ENCODE data around the gene PTPRG.

Gene PTPRG

GRCh38 chr3:62203561-62203960 is 642.2 kb downstream of the PTPRG start:
- no peak for DNase-seq

- no peak for DNase-seq
Measured at GRCh38 chr3:62207197-62207596, 645.8 kb downstream of the PTPRG start.

GRCh38 chr3:62208385-62208784 is 647.0 kb downstream of the PTPRG start:
- DNase-seq, result no peak

- DNase-seq, result no peak
Measured at GRCh38 chr3:62209101-62209500, 647.7 kb downstream of the PTPRG start.

GRCh38 chr3:62210011-62210410 is 648.6 kb downstream of the PTPRG start:
- peak in 3 of 58 donors; percentile 2 to 7 (median 4) for DNase-seq

- DNase-seq, result peak in 1 of 58 donors; percentile 7
Measured at GRCh38 chr3:62211675-62212429, 650.5 kb downstream of the PTPRG start.

- DNase-seq, result no peak
Measured at GRCh38 chr3:62214850-62215249, 653.5 kb downstream of the PTPRG start.

- no peak for DNase-seq
Measured at GRCh38 chr3:62220616-62221015, 659.2 kb downstream of the PTPRG start.

- peak in 1 of 58 donors; percentile 25 for DNase-seq
Measured at GRCh38 chr3:62225051-62225450, 663.7 kb downstream of the PTPRG start.

GRCh38 chr3:62226601-62227339 is 665.4 kb downstream of the PTPRG start:
- no peak for DNase-seq

- DNase-seq, result no peak
Measured at GRCh38 chr3:62228467-62228866, 667.1 kb downstream of the PTPRG start.

- peak in 33 of 58 donors; percentile 2 to 73 (median 27) for DNase-seq
Measured at GRCh38 chr3:62229211-62229610, 667.8 kb downstream of the PTPRG start.

- no peak for DNase-seq
Measured at GRCh38 chr3:62229908-62230307, 668.5 kb downstream of the PTPRG start.

- DNase-seq, result no peak
Measured at GRCh38 chr3:62233065-62233464, 671.7 kb downstream of the PTPRG start.

GRCh38 chr3:62236016-62236415 is 674.6 kb downstream of the PTPRG start:
- no peak for DNase-seq

- no peak for DNase-seq
Measured at GRCh38 chr3:62237286-62237948, 676.0 kb downstream of the PTPRG start.

- DNase-seq, result no peak
Measured at GRCh38 chr3:62238003-62238402, 676.6 kb downstream of the PTPRG start.

- no peak for DNase-seq
Measured at GRCh38 chr3:62238431-62238830, 677.1 kb downstream of the PTPRG start.

GRCh38 chr3:62241279-62241678 is 679.9 kb downstream of the PTPRG start:
- DNase-seq, result no peak

GRCh38 chr3:62242831-62243509 is 681.6 kb downstream of the PTPRG start:
- peak in 39 of 58 donors; percentile 5 to 73 (median 31) for DNase-seq

- no peak for DNase-seq
Measured at GRCh38 chr3:62246094-62246493, 684.7 kb downstream of the PTPRG start.

- DNase-seq, result no peak
Measured at GRCh38 chr3:62246985-62247384, 685.6 kb downstream of the PTPRG start.

Data from anterior cingulate cortex (tissue), 58 donors.